ENCODE data around the gene FNDC4.

FNDC4 gene

GRCh38 chr2:27501042-27501441, 6.0 kb upstream of the FNDC4 start:
- no peak for DNase-seq (ENCODE audit: low read depth in 1 of 2, low spot score in 1 of 2)
- no peak overlapping the region for H3K4me3 ChIP-seq (replicated peaks; ENCODE audit: insufficient read depth, low read length)
- peaks cover 5% of the 10 kb centered on the region for H3K27me3 ChIP-seq (ENCODE audit: insufficient read depth, poor library complexity, severe bottlenecking)
- no peak overlapping the region for H3K27ac ChIP-seq (replicated peaks)
- TF ChIP-seq GABPA (IDR thresholded peaks at IDR 0.05; ENCODE audit: low read depth), result no peak
- no peak for TF ChIP-seq SPI1 (IDR thresholded peaks at IDR 0.05; ENCODE audit: borderline replicate concordance, low read depth)
- TF ChIP-seq POLR2AphosphoS5 (IDR thresholded peaks at IDR 0.05; ENCODE audit: low read depth), result no peak
- TF ChIP-seq CTCF (IDR thresholded peaks at IDR 0.05; ENCODE audit: insufficient read depth, low read length), result no peak
- TF ChIP-seq REST (IDR thresholded peaks at IDR 0.05; ENCODE audit: insufficient replicate concordance, low read depth), result no peak

- Histone ChIP-seq H3K4me3 (replicated peaks; ENCODE audit: insufficient read depth, low read length) (no peak overlapping the region), H3K27me3 (ENCODE audit: insufficient read depth, poor library complexity, severe bottlenecking) (peaks cover 19% of the 10 kb centered on the region), H3K27ac (replicated peaks) (no peak overlapping the region)
- DNase-seq (ENCODE audit: low read depth in 1 of 2, low spot score in 1 of 2), result no peak
- TF ChIP-seq CTCF (IDR thresholded peaks at IDR 0.05; ENCODE audit: insufficient read depth, low read length), result no peak
- no peak for TF ChIP-seq REST (IDR thresholded peaks at IDR 0.05; ENCODE audit: insufficient replicate concordance, low read depth)
- TF ChIP-seq POLR2AphosphoS5 (IDR thresholded peaks at IDR 0.05; ENCODE audit: low read depth), result no peak
- TF ChIP-seq GABPA (IDR thresholded peaks at IDR 0.05; ENCODE audit: low read depth), result no peak
These were observed 4.0 kb upstream of the FNDC4 start for GRCh38 chr2:27498975-27499374.

- no peak for TF ChIP-seq SPI1 (IDR thresholded peaks at IDR 0.05; ENCODE audit: borderline replicate concordance, low read depth)
- TF ChIP-seq REST (IDR thresholded peaks at IDR 0.05; ENCODE audit: insufficient replicate concordance, low read depth), result no peak
- no peak for TF ChIP-seq GABPA (IDR thresholded peaks at IDR 0.05; ENCODE audit: low read depth)
- no peak for TF ChIP-seq POLR2AphosphoS5 (IDR thresholded peaks at IDR 0.05; ENCODE audit: low read depth)
- TF ChIP-seq CTCF (IDR thresholded peaks at IDR 0.05; ENCODE audit: insufficient read depth, low read length), result no peak
- Histone ChIP-seq H3K27ac (replicated peaks) (no peak overlapping the region), H3K27me3 (ENCODE audit: insufficient read depth, poor library complexity, severe bottlenecking) (peaks cover 20% of the 10 kb centered on the region), H3K4me3 (replicated peaks; ENCODE audit: insufficient read depth, low read length) (no peak overlapping the region)
- no peak for DNase-seq (ENCODE audit: low read depth in 1 of 2, low spot score in 1 of 2)
These were observed 2.3 kb upstream of the FNDC4 start for GRCh38 chr2:27497288-27497627.

Measured in HL-60 (cell line).